DND-41 (cell line): ENCODE measurements around the gene ARX.

ENCODE experiments used
- ATAC-seq: fragments of 200-7000 bp; cut with Tn5 transposase; 3 replicates; pipeline ENCODE4 v1.9.1; 2021; ENCODE audit warnings: low read depth; ENCODE audit not compliant: insufficient read depth
- DNase-seq: peaks from one replicate; pipeline ENCODE4 v3.0.0-alpha.2; 2020
- H2AFZ ChIP-seq: 2 replicates; pipeline ENCODE4 v1.6.0; 2012; ENCODE audit warnings: low read depth, low read length
- H3K27ac ChIP-seq: 2 replicates; pipeline ENCODE4 v1.5.1; 2012; ENCODE audit warnings: low read length, inconsistent platforms
- H3K27me3 ChIP-seq: fragments of 200-600 bp; sonication (generic); 2 replicates; pipeline ENCODE4 v1.6.0; 2012; ENCODE audit warnings: low read length, mild to moderate bottlenecking, inconsistent platforms; ENCODE audit not compliant: insufficient read depth, poor library complexity
- H3K36me3 ChIP-seq: 2 replicates; pipeline ENCODE4 v1.5.1; 2012; ENCODE audit warnings: low read length, inconsistent platforms; ENCODE audit not compliant: insufficient read depth
- H3K4me1 ChIP-seq: 2 replicates; pipeline ENCODE4 v1.5.1; 2012; ENCODE audit warnings: mild to moderate bottlenecking, low read length; ENCODE audit not compliant: insufficient read depth
- H3K4me2 ChIP-seq: 2 replicates; pipeline ENCODE4 v1.6.0; 2012; ENCODE audit warnings: mild to moderate bottlenecking, moderate library complexity, low read length, inconsistent platforms; ENCODE audit not compliant: insufficient read depth
- H3K4me3 ChIP-seq, 2 experiments: fragments of 200-600 bp in 1 of 2; shearing (Covaris generic) in 1 of 2; 2 replicates each; pipeline ENCODE4 v1.5.1; 2012 to 2016; ENCODE audit warnings: inconsistent platforms in 2 of 2, low read length in 2 of 2, mild to moderate bottlenecking in 2 of 2, low read depth in 1 of 2, moderate library complexity in 1 of 2
- H3K79me2 ChIP-seq: 2 replicates; pipeline ENCODE4 v1.6.0; 2012; ENCODE audit warnings: low read length, inconsistent platforms; ENCODE audit not compliant: insufficient read depth
- H3K9ac ChIP-seq: 2 replicates; pipeline ENCODE4 v1.6.0; 2012; ENCODE audit warnings: low read depth, mild to moderate bottlenecking, inconsistent platforms, low read length, moderate library complexity
- H3K9me3 ChIP-seq: 2 replicates; pipeline ENCODE4 v1.5.1; 2012; ENCODE audit warnings: low read length, moderate library complexity, mild to moderate bottlenecking, inconsistent platforms; ENCODE audit not compliant: insufficient read depth, severe bottlenecking
- H4K20me1 ChIP-seq: 2 replicates; pipeline ENCODE4 v1.6.0; 2012; ENCODE audit warnings: low read length; ENCODE audit not compliant: insufficient read depth
- CTCF ChIP-seq: IDR thresholded peaks from 2 replicates; pipeline ENCODE4 v1.5.1; 2012; ENCODE audit warnings: borderline replicate concordance, low read length, moderate library complexity, mild to moderate bottlenecking; ENCODE audit not compliant: poor library complexity, severe bottlenecking; ENCODE audit errors: extremely low read depth
- EZH2 ChIP-seq: IDR thresholded peaks from 3 replicates; pipeline ENCODE4 v1.6.1; 2012; ENCODE audit warnings: borderline replicate concordance, low read depth, mild to moderate bottlenecking, moderate library complexity, low read length, inconsistent platforms; ENCODE audit not compliant: severe bottlenecking

Gene ARX

GRCh38 chrX:25011589-25012432 is 4.0 kb downstream of the ARX start:
- Histone ChIP-seq H3K27ac (no peak overlapping the region), H3K4me2 (no peak overlapping the region), H3K4me1 (no peaks in the 10 kb centered on the region), H3K9me3 (no peaks in the 10 kb centered on the region), H2AFZ (no peak overlapping the region), H3K4me3 (no peak overlapping the region), H3K9ac (no peak overlapping the region), H4K20me1 (no peaks in the 10 kb centered on the region), H3K79me2 (no peaks in the 10 kb centered on the region), H3K27me3 (no peaks in the 10 kb centered on the region), H3K36me3 (no peaks in the 10 kb centered on the region)
- no peak for TF ChIP-seq CTCF
- no peak for TF ChIP-seq EZH2
- no peak for ATAC-seq
- DNase-seq = no peak

GRCh38 chrX:25010784-25011588 is 4.8 kb downstream of the ARX start:
- H4K20me1 ChIP-seq = no peaks in the 10 kb centered on the region
- H3K4me1 ChIP-seq = no peaks in the 10 kb centered on the region
- no peaks in the 10 kb centered on the region for H3K27me3 ChIP-seq
- ATAC-seq = no peak
- no peak overlapping the region for H3K4me3 ChIP-seq
- H3K4me2 ChIP-seq = no peak overlapping the region
- H2AFZ ChIP-seq = no peak overlapping the region
- no peak for DNase-seq
- no peaks in the 10 kb centered on the region for H3K36me3 ChIP-seq
- H3K9me3 ChIP-seq = no peaks in the 10 kb centered on the region
- TF ChIP-seq EZH2 (no peak), CTCF (no peak)
- no peak overlapping the region for H3K27ac ChIP-seq
- H3K79me2 ChIP-seq = no peaks in the 10 kb centered on the region
- no peak overlapping the region for H3K9ac ChIP-seq

- no peak for ATAC-seq
- Histone ChIP-seq H3K4me3 (no peak overlapping the region), H4K20me1 (no peaks in the 10 kb centered on the region), H3K27ac (no peak overlapping the region), H3K79me2 (no peaks in the 10 kb centered on the region), H3K36me3 (no peaks in the 10 kb centered on the region), H3K27me3 (no peaks in the 10 kb centered on the region), H3K9ac (no peak overlapping the region), H3K4me2 (no peak overlapping the region), H3K4me1 (no peaks in the 10 kb centered on the region), H2AFZ (no peak overlapping the region), H3K9me3 (no peaks in the 10 kb centered on the region)
- TF ChIP-seq EZH2 (no peak), CTCF (no peak)
- no peak for DNase-seq
These were observed 6.4 kb downstream of the ARX start for GRCh38 chrX:25009407-25009806.
